HepG2 (cell line): Measurements from ENCODE around the gene UAP1L1. TPM values are rescaled to one million over a fixed set of nuclear protein-coding genes. Genes with fewer than 3 reads are reported as not detected.
"Not testable (repeated sequence)": the region's sequence is repeated elsewhere in the genome, so short reads cannot be mapped to it uniquely, and the experiment has no call there.

Experiments used
- ATAC-seq: fragments of 200-7000 bp; cut with Tn5 transposase; 3 replicates; pipeline ENCODE4 v1.9.1; 2020; ENCODE audit warnings: mild to moderate bottlenecking, moderate library complexity
- BruUV-seq: library from RNA; stranded (reverse); fragments of 400-500 nt; replicated peaks from 2 replicates; lab custom pipeline; 2021; lab: Mats Ljungman, UMichigan
- CTCF ChIA-PET: fragments of 300-600 bp; formaldehyde crosslinking; extraction: SDS; loops from one replicate; lab custom pipeline; 2021; ENCODE audit warnings: low total read pairs, inconsistent platforms, low intra/inter-chr PET ratio; lab: Yijun Ruan, JAX
- POLR2A ChIA-PET: fragments of 350-600 bp; sonication (Branson Sonifier 250); formaldehyde crosslinking; loops from one replicate; lab custom pipeline; 2020; ENCODE audit warnings: antibody characterized with exemption, inconsistent platforms; lab: Yijun Ruan, JAX
- DNase-seq: peaks from one replicate; pipeline ENCODE4 v3.0.0-alpha.2; 2015; ENCODE audit warnings: low spot score
- FAIRE-seq: peaks from 3 replicates; lab custom pipeline; 2011; peaks lifted over from hg19 to GRCh38; lab: Jason Lieb, UNC
- H2AFZ ChIP-seq: one replicate; pipeline ENCODE4 v1.6.1; 2011; ENCODE audit warnings: low read length, inconsistent platforms
- H3K27ac ChIP-seq: fragments of 300-600 bp; 3 replicates; pipeline ENCODE4 v1.8.0; 2011; ENCODE audit warnings: mixed run types, mild to moderate bottlenecking, mixed read lengths, low read length, inconsistent platforms; ENCODE audit not compliant: insufficient read depth; ENCODE audit errors: extremely low read length
- H3K27me3 ChIP-seq, 2 experiments: fragments of 200-600 bp in 1 of 2; 2 replicates in 1 of 2; 3 replicates in 1 of 2; pipeline versions ENCODE4 v1.6.0 to v1.8.0; 2011; ENCODE audit warnings: low read length in 2 of 2, mild to moderate bottlenecking in 2 of 2, moderate library complexity in 2 of 2, inconsistent platforms in 1 of 2; ENCODE audit not compliant: insufficient read depth in 2 of 2, control insufficient read depth in 1 of 2
- H3K36me3 ChIP-seq, 2 experiments: fragments of 200-600 bp in 1 of 2; replicated peaks in 1 of 2; 2 replicates in 1 of 2; 3 replicates in 1 of 2; pipeline versions ENCODE4 v1.5.1 to v1.8.0; 2011; ENCODE audit warnings: low read length in 2 of 2, inconsistent platforms in 1 of 2; ENCODE audit not compliant: insufficient read depth in 2 of 2, control insufficient read depth in 1 of 2
- H3K4me1 ChIP-seq: 2 replicates; pipeline ENCODE4 v1.5.1; 2012; ENCODE audit warnings: low read length, inconsistent platforms; ENCODE audit not compliant: insufficient read depth
- H3K4me2 ChIP-seq: 2 replicates; pipeline ENCODE4 v1.6.0; 2011; ENCODE audit warnings: low read depth, low read length, inconsistent platforms
- H3K4me3 ChIP-seq, 3 experiments: fragments of 200-600 bp in 1 of 3; sonication (generic), shearing (Covaris generic) in 1 of 3; replicated peaks in 1 of 3; 2 replicates each; pipeline ENCODE4 v1.5.1; 2011 to 2016; ENCODE audit warnings: low read length in 3 of 3, inconsistent platforms in 2 of 3, low read depth in 2 of 3, mild to moderate bottlenecking in 2 of 3, control low read depth in 1 of 3, mixed read lengths in 1 of 3; ENCODE audit not compliant: insufficient read depth in 1 of 3
- H3K79me2 ChIP-seq: one replicate; pipeline ENCODE4 v1.6.1; 2011; ENCODE audit warnings: low read length, inconsistent platforms; ENCODE audit not compliant: insufficient read depth
- H3K9ac ChIP-seq: 2 replicates; pipeline ENCODE4 v1.6.0; 2011; ENCODE audit warnings: mild to moderate bottlenecking, low read depth, low read length, inconsistent platforms; ENCODE audit not compliant: insufficient read depth
- H3K9me3 ChIP-seq: 2 replicates; pipeline ENCODE4 v1.5.1; 2012; ENCODE audit warnings: mild to moderate bottlenecking, low read length
- H4K20me1 ChIP-seq: 2 replicates; pipeline ENCODE4 v1.6.0; 2011; ENCODE audit warnings: inconsistent platforms, mild to moderate bottlenecking, low read length, moderate library complexity; ENCODE audit not compliant: insufficient read depth
- CEBPG ChIP-seq: IDR thresholded peaks from 2 replicates; pipeline ENCODE4 v1.6.1; 2016
- RARA ChIP-seq: IDR thresholded peaks from 2 replicates; pipeline ENCODE4 v1.6.1; 2016; ENCODE audit warnings: missing genetic modification reagents, missing compliant biosample characterization
- ZGPAT ChIP-seq: IDR thresholded peaks from 2 replicates; pipeline ENCODE4 v1.6.1; 2016; ENCODE audit warnings: mild to moderate bottlenecking
- ZNF460 ChIP-seq: sonication (generic); formaldehyde crosslinking; IDR thresholded peaks from 2 replicates; pipeline ENCODE4 v1.5.1; 2020; ENCODE audit warnings: missing genetic modification reagents, mild to moderate bottlenecking, borderline replicate concordance
- WGBS: methylation state at CpG from one replicate; pipeline ENCODE4 v1.1.6; 2017; ENCODE audit warnings: low lambda C conversion rate; 5-methylcytosine and 5-hydroxymethylcytosine counted together
- in situ Hi-C: cut with HindIII; loops from 2 replicates; pipeline ENCODE4 v1.10.0; 2017; ENCODE audit warnings: low pct_unique_long_range_greater_than_20kb; ENCODE audit not compliant: extremely low pct_ligation_motif_present
- intact Hi-C: fragments of 100-400 bp; cut with micrococcal nuclease; formaldehyde crosslinking; loops from one replicate; pipeline ENCODE4 v1.10.0; 2022; ENCODE audit not compliant: unreplicated experiment
- polyA plus RNA-seq, 8 experiments: library from polyadenylated mRNA; depleted of rRNA in 3 of 8; stranded (reverse) in 7 of 8; unstranded in 1 of 8; fragments of >200 nt; fragmentation: Illumina TruSeq in 4 of 8; extraction: Trizol in 4 of 8; gene quantifications; 2 replicates each; pipeline versions ENCODE4 v1.2.1 to v1.2.3, GENCODE V29; 2011 to 2016; ENCODE audit warnings: low read depth in 4 of 8, missing spikeins in 1 of 8, mixed read lengths in 1 of 8; ENCODE audit not compliant: insufficient read depth in 1 of 8
- total RNA-seq, 5 experiments: library from RNA; depleted of rRNA; stranded (reverse); fragments of >200 nt; fragmentation: Illumina TruSeq; extraction: Trizol; gene quantifications; 2 replicates each; pipeline ENCODE4 v1.2.3, GENCODE V29; 2016; ENCODE audit warnings: low read depth in 1 of 5
- TF ChIP-seq, protein P1 (sequence below): sonication (generic); formaldehyde crosslinking; IDR thresholded peaks from 2 replicates; pipeline ENCODE4 v1.4.0; 2020; ENCODE audit warnings: missing genetic modification reagents, mild to moderate bottlenecking, borderline replicate concordance

The UAP1L1 gene
- total and polyA plus RNA-seq, 2 of the 13 experiments (the other 11 are each of a cell fraction or from before 2014, with no cell fraction given), result 5.4 to 6.4 TPM

- H3K9ac ChIP-seq, H3K27ac ChIP-seq, BruUV-seq, DNase-seq, FAIRE-seq, H4K20me1 ChIP-seq, H3K79me2 ChIP-seq, in situ Hi-C loops, H3K4me3 ChIP-seq, H3K4me2 ChIP-seq, H3K36me3 ChIP-seq, H3K9me3 ChIP-seq, H3K27me3 ChIP-seq, ATAC-seq, H2AFZ ChIP-seq: not testable (repeated sequence)
- 53% methylated on average over 12 of the region's 12 CpGs for WGBS
- CTCF ChIA-PET, result interaction anchor here (0.9 kb wide), 1 partner anchor 118 kb away, joined by 3 read pairs; no protein-coding TSS in a partner anchor
- POLR2A ChIA-PET, result interaction anchor here (0.9 to 1.4 kb wide), 7 partner anchors 9 to 159 kb away, joined by 3 to 7 read pairs (median 4); partner anchors contain the start of genes RNF208, RNF224, TOR4A and TPRN
- peaks cover 47% of the 10 kb centered on the region for H3K4me1 ChIP-seq
- TF ChIP-seq ZNF460 (peak; percentile 15; the same call in 1 of the 2 replicates), CEBPG (CRISPR knock-in tag) (peak; percentile 61)
- TF ChIP-seq, protein P1, sequence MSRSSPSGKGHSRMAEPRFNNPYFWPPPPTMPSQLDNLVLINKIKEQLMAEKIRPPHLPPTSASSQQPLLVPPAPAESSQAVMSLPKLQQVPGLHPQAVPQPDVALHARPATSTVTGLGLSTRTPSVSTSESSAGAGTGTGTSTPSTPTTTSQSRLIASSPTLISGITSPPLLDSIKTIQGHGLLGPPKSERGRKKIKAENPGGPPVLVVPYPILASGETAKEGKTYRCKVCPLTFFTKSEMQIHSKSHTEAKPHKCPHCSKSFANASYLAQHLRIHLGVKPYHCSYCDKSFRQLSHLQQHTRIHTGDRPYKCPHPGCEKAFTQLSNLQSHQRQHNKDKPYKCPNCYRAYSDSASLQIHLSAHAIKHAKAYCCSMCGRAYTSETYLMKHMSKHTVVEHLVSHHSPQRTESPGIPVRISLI (CRISPR knock-in tag), result peak; percentile 60; the same call in 1 of the 2 replicates
- intact Hi-C loops, result loop anchor here (10.0 kb wide), 1 partner anchor 57 kb away; the partner anchor contains the start of genes LRRC26 and TMEM210
Observed at GRCh38 chr9:137118092-137118603, 40.8 kb downstream of the UAP1L1 start.

- H3K9ac ChIP-seq, H3K27me3 ChIP-seq, H2AFZ ChIP-seq, H3K79me2 ChIP-seq, H4K20me1 ChIP-seq, H3K9me3 ChIP-seq, H3K36me3 ChIP-seq, H3K27ac ChIP-seq, in situ Hi-C loops, DNase-seq: not testable (repeated sequence)
- ATAC-seq (peak; percentile 48; the same call in 2 of the 3 replicates), FAIRE-seq (peak; percentile 15)
- POLR2A ChIA-PET, result interaction anchor here (0.7 kb wide), 1 partner anchor 8 kb away, joined by 4 read pairs; no protein-coding TSS in a partner anchor
- Histone ChIP-seq H3K4me1 (peaks cover 32% of the 10 kb centered on the region), H3K4me3 (peak overlapping the region; percentile 19 to 43 (median 34); a peak in 4 of 6 replicates), H3K4me2 (peak overlapping the region; percentile 72)
- CTCF ChIA-PET, result interaction anchor here (1.5 kb wide), 1 partner anchor 114 kb away, joined by 3 read pairs; no protein-coding TSS in a partner anchor
- TF ChIP-seq ZGPAT (0 out of 2 replicates have a peak, but pooled peaks have one; percentile 0), RARA (CRISPR knock-in tag) (0 out of 2 replicates have a peak, but pooled peaks have one; percentile 18)
- 32% methylated on average over 17 of the region's 25 CpGs for WGBS
- intact Hi-C loops, result loop anchor here (2.0 kb wide), 1 partner anchor 105 kb away; the partner anchor contains the start of gene RNF224
- TSS peak; percentile 30 for BruUV-seq
Observed at GRCh38 chr9:137121927-137122795, 44.8 kb downstream of the UAP1L1 start.
